GM21723 (cell line): ENCODE results near the gene SHLD2.
"Not testable (repeated sequence)": the region's sequence is repeated elsewhere in the genome, so short reads cannot be mapped to it uniquely, and the experiment has no call there.

Experiments
- ATAC-seq: cut with Tn5 transposase; IDR thresholded peaks from one replicate; pipeline ENCODE4 v1.9.1; 2021; ENCODE audit warnings: mild to moderate bottlenecking, moderate library complexity; ENCODE audit not compliant: unreplicated experiment

The SHLD2 gene

DNA sequence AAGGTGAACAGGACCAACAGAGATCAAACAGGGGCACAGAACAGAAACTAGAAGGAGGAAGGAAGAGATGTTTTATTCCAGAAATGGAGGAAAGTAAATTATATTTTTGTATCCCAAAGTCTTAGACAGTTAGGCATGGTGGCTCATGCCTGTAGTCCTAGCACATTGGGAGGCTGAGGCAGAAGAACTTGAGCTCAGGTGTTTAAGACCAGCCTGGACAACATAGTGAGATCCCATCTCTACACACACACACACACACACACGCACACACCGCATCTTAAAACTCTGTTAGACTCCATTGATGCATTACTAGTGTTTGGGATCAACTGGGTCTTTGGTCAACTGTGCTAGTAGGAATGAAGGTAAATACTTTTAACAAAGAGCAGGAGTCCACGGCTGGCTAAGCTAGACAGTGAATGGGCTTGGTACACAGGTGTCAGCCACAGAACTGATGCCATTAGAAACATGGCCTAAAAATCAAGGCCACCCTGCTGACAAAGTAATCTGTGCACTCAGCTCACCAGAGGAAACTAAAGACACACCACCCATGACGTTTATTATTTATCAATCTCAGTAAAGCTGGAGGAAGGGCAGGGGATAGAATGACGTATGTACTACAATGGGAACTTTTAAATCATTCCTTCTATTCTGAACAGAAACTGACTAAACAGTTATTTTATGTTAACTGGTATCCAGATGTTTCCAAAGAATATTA, 11.3 kb upstream of the SHLD2 start:
- ATAC-seq, result peak; percentile 20

- ATAC-seq, result peak; percentile 74
Observed at GRCh38 chr10:87084291-87084782, 10.7 kb upstream of the SHLD2 start.

- ATAC-seq, result no peak
Observed at GRCh38 chr10:87085537-87085936, 9.5 kb upstream of the SHLD2 start.

GRCh38 chr10:87089746-87090145, 5.3 kb upstream of the SHLD2 start:
- ATAC-seq, result no peak

DNA sequence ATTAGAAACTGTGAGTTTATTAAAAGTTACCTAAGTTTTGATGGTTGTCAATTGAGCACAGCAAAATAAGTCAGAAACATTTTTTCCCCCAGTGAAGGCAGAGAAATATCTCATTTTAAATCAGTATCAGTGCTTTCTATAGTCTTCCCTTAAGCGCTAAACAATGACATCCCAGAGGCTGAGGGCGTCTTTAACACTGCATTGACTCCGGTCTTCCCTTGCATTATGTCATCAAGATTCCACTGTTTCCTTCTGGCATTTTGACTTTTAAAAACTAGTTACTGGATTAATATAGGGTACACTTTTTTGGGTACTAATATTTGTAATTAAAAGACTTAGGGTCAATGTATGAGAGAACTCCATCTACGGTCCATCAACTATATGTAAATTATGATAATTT, 4.2 kb upstream of the SHLD2 start:
- no peak for ATAC-seq

DNA sequence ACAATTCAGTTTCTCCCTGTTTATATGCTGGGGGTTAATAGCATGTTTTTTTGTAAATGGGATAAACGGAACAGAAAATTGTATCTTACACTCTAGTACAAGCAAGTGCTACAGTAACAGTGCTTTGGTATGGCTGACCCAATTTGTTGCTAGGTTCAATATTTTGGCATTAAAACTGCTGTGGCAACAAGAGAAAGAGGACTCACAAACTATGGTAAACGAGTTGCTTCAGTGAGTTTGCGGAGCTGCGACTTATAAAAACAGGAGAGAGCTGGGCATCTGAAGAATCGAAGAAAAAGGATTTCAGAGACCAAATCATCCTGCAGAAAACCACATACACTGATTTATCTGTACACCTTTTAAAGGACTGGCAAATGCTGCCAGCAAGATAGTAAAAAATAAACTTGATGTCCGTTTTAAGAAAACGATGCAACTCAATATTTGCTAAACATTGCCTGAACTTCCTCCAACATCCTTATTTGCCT, 2.6 kb upstream of the SHLD2 start:
- ATAC-seq, result no peak

DNA sequence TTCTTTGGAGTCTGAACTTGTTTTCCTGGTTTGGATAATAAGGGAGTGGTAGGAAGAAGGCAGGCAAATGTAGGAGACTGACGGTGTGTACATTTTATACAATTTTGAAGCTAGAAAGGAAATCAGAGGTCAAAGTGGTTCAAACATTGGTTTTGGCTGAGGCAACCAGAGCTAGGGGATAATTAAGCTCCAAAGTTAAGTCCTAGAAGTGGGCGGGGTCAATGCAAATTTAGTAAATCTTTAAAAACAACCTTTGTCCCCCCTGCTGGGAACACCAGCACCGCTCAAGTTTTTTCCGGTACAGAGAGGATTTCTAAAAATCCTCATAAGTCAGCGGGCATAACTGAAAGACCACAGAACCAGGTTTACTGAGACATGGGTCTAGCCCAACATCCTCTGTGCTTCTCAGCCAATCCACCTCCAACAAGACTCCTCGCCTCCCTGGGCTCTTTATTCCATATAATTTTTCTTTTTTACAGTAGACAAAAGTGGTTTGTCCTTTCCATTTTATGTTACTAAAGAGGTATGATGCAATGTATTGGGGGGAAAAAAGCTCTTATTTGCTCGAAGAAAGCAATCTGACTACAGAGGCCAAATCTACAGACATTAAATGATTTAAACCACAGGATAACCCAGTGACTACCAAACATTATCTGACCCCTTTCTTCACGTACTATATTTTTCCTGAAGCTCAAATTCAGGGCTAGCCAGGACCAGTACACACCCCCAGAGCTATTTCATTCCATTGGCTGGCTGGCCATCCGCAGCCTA, 2.0 kb upstream of the SHLD2 start:
- ATAC-seq, result no peak

DNA sequence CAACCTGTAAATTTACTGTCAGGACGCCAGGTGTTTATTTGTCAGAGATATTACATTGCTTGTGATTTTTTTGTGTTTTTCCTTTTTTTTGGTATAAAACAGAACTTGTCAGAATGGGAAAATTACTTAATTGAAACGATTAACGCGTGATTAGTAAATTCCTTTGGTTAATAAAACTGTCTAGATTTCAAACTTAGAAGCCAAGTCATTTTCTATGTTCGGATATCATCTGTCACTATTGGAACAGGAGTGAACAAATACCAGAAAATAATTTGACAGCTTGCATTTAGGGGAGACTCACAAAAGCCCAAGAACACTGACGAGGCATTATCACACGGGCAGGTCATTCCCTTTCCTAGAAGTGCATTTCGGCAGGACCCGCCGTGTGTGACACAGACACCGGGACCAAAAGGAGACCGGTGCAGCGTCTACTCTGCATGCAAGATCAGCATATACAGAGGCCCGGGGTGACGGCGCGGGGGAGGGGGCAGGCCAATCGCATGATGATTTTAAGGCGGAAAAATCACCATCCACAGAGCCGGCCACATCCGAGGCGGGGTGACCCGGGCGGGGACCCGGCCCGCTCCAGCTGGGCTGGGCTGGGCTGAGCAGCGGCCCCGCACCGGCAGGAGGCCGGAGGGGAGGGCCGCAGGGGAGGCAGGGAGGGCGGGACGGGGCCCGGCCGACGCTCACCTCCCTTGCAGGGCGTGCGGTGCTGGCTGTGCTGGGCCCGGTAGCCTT, 1.2 kb upstream of the SHLD2 start:
- peak; percentile 30 for ATAC-seq

DNA sequence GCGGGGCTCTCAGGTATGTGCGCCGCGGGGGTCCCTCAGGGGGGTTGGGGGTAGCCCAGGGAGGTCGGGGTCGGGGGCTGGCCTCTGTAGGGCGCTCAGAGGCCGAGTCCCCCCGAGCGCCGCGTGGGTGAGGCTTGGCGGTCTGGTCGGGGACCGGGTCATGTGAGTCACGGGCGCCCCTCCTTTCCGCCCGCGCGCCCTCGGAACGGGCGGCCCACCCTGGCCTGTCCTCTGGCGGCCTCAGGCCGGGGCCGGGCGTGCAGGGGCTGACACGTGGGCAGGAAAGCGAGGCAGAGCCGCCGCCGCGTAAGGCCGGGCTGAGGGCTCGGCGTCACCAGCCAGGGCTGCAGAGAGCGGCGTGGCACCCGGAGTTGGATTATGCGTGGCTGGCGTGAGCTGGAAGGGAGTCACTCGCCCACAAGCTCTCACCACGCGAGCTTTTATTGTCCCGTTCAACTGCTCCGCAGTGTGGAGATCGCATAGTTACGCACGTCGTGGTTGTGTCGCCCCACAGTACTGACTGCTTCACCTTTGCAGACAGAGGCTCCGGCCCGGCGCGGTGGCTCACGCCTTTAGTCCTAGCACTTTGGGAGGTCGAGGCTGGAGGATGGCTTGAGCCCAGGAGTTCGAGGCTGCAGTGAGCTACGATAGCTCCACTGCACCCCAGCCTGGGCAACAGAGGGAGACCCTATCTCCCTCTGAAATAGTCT, 385 bp downstream of the SHLD2 start:
- peak; percentile 55 for ATAC-seq

- no peak for ATAC-seq
Observed at GRCh38 chr10:87101996-87102395, 7.0 kb downstream of the SHLD2 start.

DNA sequence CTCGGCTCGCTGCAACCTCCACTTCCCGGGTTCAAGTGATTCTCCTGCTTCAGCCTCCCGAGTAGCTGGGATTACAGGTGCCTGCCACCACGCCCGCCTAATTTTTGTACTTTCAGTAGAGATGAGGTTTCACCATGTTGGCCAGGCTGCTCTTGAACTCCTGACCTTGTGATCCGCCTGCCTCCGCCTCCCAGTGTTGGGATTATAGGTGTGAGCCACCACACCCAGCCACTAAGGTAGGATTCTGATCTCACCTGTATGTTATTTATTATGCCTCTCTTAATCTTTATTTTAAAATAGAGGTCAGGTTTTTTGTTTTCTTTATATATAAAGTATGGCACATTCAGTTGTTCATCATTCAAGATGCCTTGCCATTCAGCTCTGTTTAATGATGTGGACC, 9.7 kb downstream of the SHLD2 start:
- ATAC-seq, result not testable (repeated sequence)

DNA sequence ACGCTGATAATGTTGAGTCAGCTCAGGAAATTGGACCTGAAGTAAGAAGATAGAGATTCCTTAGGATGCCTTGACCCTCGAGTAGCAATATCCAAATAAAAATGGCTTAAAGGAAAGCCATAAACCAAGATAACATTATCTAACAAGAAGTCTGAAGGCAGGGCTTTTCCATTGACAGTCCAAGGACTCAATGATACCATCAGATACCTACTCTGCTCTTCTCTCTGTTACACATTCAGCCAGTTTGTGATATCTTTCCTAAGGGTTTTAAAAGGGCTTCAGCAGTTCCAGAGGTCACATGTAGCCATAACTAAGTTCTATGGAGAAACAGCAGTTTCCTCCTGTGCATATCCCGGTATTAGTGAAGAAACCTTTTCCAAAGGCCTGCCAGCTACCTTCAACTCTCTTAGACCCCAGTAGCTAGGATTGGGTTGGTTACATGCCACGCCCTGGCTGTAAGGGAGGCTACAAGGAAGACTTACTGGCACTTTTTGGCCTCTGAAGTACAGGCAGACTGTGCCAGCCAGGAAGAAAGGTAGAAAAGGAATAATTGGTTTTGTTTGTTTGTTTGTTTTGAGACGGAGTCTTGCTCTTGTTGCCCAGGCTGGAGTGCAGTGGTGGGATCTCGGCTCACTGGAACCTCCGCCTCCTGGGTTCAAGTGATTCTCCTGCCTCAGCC, 10.6 kb downstream of the SHLD2 start:
- no peak for ATAC-seq

DNA sequence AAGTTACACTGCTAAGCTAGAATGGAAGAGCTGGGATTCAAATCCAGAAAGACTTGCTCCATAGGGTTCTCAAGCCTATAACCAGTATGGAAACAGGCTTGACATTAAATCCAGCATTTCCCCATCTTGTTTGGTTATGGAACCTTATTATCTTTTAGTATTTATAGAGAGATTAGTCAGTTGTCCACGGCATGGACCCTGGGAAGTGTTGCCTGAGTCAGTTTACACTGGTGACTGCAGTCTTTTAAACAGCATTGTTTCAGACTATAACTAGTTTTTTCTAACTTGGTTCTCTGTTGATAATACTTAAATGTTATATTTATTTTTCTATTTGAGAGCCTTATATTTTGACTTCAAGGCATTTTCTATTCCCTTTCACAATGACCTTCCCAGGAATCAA, 23.1 kb downstream of the SHLD2 start:
- not testable (repeated sequence) for ATAC-seq

DNA sequence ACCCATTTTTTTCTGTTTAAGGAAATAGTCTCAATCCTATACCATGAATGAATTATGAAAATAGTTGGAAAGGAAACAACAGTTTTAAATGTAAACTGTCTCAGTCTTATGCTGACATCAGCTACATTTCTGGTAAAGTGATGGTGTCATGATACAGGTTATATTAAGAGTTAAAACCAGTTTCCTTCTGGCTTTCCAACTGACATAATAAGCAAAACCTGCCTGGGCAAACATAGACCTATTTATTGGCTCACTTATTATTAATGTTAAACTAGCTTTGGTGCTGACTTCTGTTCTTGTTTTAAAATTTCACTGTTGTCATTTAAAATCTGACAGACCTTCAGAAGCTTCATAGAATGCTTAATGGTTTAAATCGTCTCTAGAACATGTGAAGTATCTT, 24.0 kb downstream of the SHLD2 start:
- ATAC-seq, result not testable (repeated sequence)

- not testable (repeated sequence) for ATAC-seq
Observed at GRCh38 chr10:87123351-87123750, 28.3 kb downstream of the SHLD2 start.

- ATAC-seq, result not testable (repeated sequence)
Observed at GRCh38 chr10:87127048-87127447, 32.0 kb downstream of the SHLD2 start.

DNA sequence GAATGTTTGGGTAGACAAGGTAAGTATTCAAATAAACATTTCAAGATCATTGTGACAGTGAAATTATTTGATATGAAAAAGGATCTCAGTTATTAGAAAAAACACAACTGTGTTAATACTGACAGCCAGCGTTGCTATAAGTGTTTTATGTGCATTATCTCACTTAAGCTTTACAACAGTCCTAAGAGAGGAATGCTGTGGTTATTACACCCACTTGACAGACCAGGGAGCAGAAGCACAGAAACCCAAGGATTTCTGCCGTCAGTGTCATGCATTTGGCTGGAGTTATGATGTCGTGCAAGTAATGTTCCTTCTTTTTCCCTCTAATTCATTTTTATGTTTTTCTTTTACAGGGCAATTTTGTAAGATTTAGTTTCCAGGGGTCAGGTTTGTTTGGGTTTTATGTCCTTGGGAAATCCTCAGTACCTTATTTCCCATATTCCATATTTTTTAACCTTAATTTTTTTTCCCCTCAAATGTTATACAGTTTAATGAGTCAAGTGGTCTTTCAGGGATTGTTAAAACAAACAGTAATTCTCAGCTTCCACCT, 32.7 kb downstream of the SHLD2 start:
- ATAC-seq, result not testable (repeated sequence)

GRCh38 chr10:87132176-87132575, 37.2 kb downstream of the SHLD2 start:
- not testable (repeated sequence) for ATAC-seq

DNA sequence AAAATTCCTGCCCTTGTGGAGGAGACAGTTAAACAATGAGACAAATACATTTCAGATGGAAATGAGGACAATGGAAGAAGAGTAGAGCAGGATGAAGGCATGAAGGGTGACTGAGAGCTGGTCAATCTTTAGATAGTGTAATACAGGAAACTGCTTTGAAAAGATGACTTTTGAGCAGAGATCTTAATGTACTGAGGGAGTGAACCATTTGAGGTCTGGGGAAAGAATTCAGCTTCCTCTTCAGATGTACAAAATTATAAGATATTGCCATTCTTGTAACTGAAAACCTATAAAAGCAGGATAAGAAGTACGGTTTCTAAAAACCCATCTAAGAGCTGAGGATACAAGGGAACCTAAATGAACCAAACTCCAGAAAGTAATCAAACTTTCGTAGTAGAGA, 38.9 kb downstream of the SHLD2 start:
- ATAC-seq, result not testable (repeated sequence)

DNA sequence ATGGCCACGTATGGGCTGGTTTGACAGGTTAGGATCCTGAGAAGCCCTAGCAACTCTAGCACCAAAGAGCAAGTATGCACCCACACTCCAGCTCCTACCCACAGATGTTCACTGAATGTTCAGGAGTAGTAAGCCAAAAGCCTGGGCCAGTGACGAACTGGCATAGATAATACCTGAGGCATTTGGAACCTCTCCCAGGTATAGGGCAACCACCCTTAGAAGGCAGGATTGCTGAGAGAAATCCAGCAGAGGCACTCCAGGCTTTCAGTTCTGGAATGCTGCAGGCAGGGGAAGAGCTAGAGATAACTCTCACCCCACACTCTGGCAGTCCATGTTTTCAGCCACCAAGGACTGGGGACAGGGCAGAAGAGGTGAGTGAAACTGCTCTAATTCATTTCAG, 39.4 kb downstream of the SHLD2 start:
- not testable (repeated sequence) for ATAC-seq
